ENCODE results near the gene ARMC3. TPM values are rescaled to one million over a fixed set of nuclear protein-coding genes. Genes with fewer than 3 reads are reported as not detected.

ARMC3 gene
- total RNA-seq, 3 donors from 2014 or later, result 0.33 to 0.88 TPM; not detected in 1

DNA sequence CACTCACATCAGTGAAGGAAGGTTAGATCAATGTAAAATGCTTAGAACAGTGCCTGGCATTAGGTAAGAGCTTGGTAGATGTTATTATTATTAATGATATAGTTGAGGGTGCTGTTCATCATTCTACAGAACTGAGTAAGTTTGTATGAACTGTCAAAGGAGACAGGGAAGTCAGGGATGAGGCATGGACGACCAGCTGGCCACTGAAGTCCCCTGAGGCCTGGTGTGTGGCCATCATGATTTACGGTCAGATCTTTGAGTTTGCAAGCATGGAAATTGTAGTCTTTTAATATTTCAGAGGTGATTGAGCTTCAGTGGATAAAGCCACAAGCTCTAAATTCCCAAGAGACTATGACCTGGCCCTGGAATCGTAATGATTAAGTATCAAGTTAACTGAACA is 6.9 kb downstream of the ARMC3 start:
- Histone ChIP-seq H3K27ac (no peak overlapping the region), H3K4me3 (no peak overlapping the region), H3K4me1 (no peaks in the 10 kb centered on the region), H3K9me3 (no peaks in the 10 kb centered on the region), H3K27me3 (no peaks in the 10 kb centered on the region), H3K36me3 (no peaks in the 10 kb centered on the region)
- intact Hi-C loops (cut with DNase I; ENCODE audit: low total_unique reads), result no loop called here
- no peak for TF ChIP-seq POLR2A (IDR thresholded peaks at IDR 0.05)
- no peak for DNase-seq (ENCODE audit: low spot score in 2 of 2)

DNA sequence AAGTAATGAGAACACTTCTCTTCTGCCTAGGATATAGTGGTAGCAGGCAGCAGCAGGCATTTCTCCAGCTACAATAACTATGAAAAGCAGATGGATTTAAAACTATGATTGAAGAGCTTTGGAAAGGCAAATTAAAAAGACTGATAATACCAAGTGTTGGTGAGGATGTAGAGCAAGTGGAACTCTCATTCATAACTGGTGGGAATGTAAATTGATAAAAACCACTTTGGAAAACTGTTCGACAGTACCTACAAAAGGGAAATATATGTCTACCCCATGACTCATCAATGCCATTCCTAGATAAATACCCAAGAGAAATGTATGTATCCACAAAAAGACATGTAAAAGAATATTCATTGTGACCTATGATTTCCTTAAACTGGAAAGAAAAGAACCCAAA is 14.6 kb downstream of the ARMC3 start:
- peaks cover 0 to 8% of the 10 kb centered on the region in 2 donors for H3K9me3 ChIP-seq
- TF ChIP-seq POLR2A (IDR thresholded peaks at IDR 0.05) (no peak), POLR2AphosphoS5 (IDR thresholded peaks at IDR 0.05) (no peak)
- no peak overlapping the region for H3K4me3 ChIP-seq
- H3K27ac ChIP-seq, result no peak overlapping the region
- intact Hi-C loops (cut with DNase I; ENCODE audit: low total_unique reads), result no loop called here
- H3K36me3 ChIP-seq, result no peaks in the 10 kb centered on the region
- H3K4me1 ChIP-seq, result no peaks in the 10 kb centered on the region
- no peaks in the 10 kb centered on the region for H3K27me3 ChIP-seq
- DNase-seq (ENCODE audit: low spot score in 2 of 2), result no peak

DNA sequence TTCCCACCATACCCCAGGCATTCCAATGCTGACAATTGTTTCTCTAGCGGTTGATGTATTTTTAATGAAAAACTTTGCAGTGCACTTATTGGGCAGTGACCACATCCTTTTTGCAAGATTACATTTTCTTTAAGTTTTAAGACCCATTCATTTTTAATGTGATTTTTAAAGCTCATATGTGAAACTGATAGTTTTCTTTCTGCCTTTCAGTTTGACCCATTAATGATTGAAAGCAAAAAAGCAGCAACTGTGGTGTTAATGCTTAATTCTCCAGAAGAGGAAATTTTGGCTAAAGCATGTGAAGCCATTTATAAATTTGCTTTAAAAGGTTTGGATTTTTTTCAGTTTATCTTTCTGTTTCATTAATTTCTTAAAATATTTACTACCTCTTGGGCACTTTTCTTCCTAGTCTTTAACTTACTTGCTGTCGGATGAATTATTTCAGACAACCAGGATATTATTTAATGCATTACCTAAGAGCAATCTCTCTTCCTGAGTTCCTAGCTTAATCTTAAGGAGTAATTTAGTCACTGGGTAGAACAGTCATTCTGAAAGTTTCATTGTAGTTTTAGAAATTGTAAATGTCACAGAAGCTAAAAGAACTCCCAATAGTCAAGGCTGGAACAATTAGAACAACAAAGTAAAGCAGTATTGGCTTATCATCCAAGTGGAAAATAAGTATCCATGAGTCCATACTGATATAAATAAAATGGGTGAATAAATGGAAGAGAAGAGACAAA is 18.3 kb downstream of the ARMC3 start:
- no peaks in the 10 kb centered on the region for H3K4me1 ChIP-seq

DNA sequence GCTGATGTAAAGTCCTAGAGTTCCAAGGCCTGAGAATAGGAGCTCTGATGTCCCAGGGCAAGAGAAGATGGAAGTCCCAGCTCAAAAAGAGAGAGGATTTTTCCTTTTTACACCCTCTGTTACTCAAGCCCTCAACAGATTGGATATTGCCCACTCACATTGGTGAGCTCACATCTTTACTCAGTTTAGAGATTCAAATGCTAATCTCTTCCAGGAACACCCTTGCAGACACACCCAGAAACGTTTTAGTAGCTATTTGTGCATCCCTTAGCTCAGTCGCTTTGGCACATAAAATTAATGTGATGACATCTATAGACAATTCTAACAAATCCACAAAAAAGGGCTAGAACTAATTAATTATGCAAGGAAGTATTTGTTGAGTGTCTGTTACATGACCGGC is 27.1 kb downstream of the ARMC3 start:
- intact Hi-C loops (cut with DNase I; ENCODE audit: low total_unique reads), result no loop called here
- no peaks in the 10 kb centered on the region for H3K27me3 ChIP-seq
- no peak for TF ChIP-seq POLR2A (IDR thresholded peaks at IDR 0.05)
- TF ChIP-seq, protein P1, sequence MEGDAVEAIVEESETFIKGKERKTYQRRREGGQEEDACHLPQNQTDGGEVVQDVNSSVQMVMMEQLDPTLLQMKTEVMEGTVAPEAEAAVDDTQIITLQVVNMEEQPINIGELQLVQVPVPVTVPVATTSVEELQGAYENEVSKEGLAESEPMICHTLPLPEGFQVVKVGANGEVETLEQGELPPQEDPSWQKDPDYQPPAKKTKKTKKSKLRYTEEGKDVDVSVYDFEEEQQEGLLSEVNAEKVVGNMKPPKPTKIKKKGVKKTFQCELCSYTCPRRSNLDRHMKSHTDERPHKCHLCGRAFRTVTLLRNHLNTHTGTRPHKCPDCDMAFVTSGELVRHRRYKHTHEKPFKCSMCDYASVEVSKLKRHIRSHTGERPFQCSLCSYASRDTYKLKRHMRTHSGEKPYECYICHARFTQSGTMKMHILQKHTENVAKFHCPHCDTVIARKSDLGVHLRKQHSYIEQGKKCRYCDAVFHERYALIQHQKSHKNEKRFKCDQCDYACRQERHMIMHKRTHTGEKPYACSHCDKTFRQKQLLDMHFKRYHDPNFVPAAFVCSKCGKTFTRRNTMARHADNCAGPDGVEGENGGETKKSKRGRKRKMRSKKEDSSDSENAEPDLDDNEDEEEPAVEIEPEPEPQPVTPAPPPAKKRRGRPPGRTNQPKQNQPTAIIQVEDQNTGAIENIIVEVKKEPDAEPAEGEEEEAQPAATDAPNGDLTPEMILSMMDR (IDR thresholded peaks at IDR 0.05), result no peak
- TF ChIP-seq POLR2AphosphoS5 (IDR thresholded peaks at IDR 0.05), result no peak
- H3K4me3 ChIP-seq, result no peak overlapping the region
- DNase-seq (ENCODE audit: low spot score in 2 of 2), result no peak
- peaks cover 0 to 17% of the 10 kb centered on the region in 2 donors for H3K9me3 ChIP-seq
- no peak overlapping the region for H3K27ac ChIP-seq
- H3K4me1 ChIP-seq, result no peaks in the 10 kb centered on the region
- H3K36me3 ChIP-seq, result no peaks in the 10 kb centered on the region

More for the DNA sequence above, 18.3 kb downstream of the ARMC3 start:
- no peak for TF ChIP-seq POLR2AphosphoS5 (IDR thresholded peaks at IDR 0.05)
- TF ChIP-seq, protein P1 (IDR thresholded peaks at IDR 0.05), result no peak
- TF ChIP-seq POLR2A (IDR thresholded peaks at IDR 0.05), result no peak
- DNase-seq (ENCODE audit: low spot score in 2 of 2), result no peak
- no peaks in the 10 kb centered on the region for H3K27me3 ChIP-seq
- intact Hi-C loops (cut with DNase I; ENCODE audit: low total_unique reads), result no loop called here
- H3K27ac ChIP-seq, result no peak overlapping the region
- H3K9me3 ChIP-seq, result peaks cover 0 to 8% of the 10 kb centered on the region in 2 donors
- H3K36me3 ChIP-seq, result no peaks in the 10 kb centered on the region
- H3K4me3 ChIP-seq, result no peak overlapping the region

DNA sequence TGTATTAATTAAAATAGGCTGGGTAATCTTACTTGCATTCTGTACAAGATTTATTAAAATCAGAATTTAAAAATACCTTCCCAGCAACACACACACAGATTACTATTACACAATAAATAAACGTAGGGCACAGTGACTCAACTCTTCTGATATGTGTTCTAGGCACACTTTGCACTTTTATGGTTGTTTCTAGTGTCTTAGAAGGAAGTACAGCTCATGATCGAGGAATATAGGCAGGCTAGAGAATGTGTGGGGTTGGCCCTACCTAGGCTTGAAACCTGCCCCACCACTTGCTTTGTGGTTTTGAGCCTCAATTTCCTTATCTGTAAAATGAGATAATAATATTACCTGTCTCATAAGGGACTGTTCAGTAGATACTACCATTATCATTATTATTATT is 30.5 kb downstream of the ARMC3 start:
- Histone ChIP-seq H3K9me3 (peaks cover 0 to 6% of the 10 kb centered on the region in 2 donors), H3K36me3 (no peaks in the 10 kb centered on the region), H3K4me1 (no peaks in the 10 kb centered on the region), H3K4me3 (no peak overlapping the region), H3K27ac (no peak overlapping the region), H3K27me3 (no peaks in the 10 kb centered on the region)
- TF ChIP-seq, protein P1 (IDR thresholded peaks at IDR 0.05), result no peak
- no peak for TF ChIP-seq POLR2AphosphoS5 (IDR thresholded peaks at IDR 0.05)
- TF ChIP-seq POLR2A (IDR thresholded peaks at IDR 0.05), result no peak
- DNase-seq (ENCODE audit: low spot score in 2 of 2), result no peak
- intact Hi-C loops (cut with DNase I; ENCODE audit: low total_unique reads), result no loop called here

DNA sequence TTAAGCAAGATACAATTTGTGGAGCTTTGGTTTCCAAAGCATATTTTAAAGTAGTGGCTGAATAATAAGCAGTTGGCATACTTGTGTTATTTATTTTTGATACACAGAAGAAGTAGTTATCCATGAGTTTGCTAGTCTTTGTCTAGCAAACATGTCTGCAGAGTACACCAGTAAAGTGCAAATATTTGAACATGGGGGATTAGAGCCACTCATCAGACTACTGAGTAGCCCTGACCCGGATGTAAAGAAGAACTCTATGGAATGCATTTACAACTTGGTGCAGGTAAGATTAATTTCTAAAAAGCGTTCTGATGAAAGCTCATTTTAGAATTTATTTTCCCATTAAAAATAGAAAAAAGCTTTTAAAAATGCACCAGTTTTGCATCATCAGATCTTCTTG is 31.4 kb downstream of the ARMC3 start:
- Histone ChIP-seq H3K27me3 (no peaks in the 10 kb centered on the region), H3K36me3 (no peaks in the 10 kb centered on the region), H3K9me3 (no peaks in the 10 kb centered on the region), H3K27ac (no peak overlapping the region), H3K4me3 (no peak overlapping the region), H3K4me1 (no peaks in the 10 kb centered on the region)
- intact Hi-C loops (cut with DNase I; ENCODE audit: low total_unique reads), result no loop called here
- no peak for TF ChIP-seq POLR2AphosphoS5 (IDR thresholded peaks at IDR 0.05)
- TF ChIP-seq POLR2A (IDR thresholded peaks at IDR 0.05), result no peak
- TF ChIP-seq, protein P1 (IDR thresholded peaks at IDR 0.05), result no peak
- no peak for DNase-seq (ENCODE audit: low spot score in 2 of 2)

All from breast epithelium (tissue), 4 donors.